GM18873 (cell line): ENCODE data around the gene COL8A1.

ENCODE experiments used
- ATAC-seq: cut with Tn5 transposase; IDR thresholded peaks from one replicate; pipeline ENCODE4 v1.9.1; 2021; ENCODE audit warnings: mild to moderate bottlenecking, moderate library complexity, moderate number of reproducible peaks; ENCODE audit not compliant: unreplicated experiment, low FRiP score

COL8A1 gene

GRCh38 chr3:99637368-99638111 is 854 bp upstream of the COL8A1 start:
- ATAC-seq = no peak

- ATAC-seq = no peak
Measured at GRCh38 chr3:99639579-99639978, 1.2 kb downstream of the COL8A1 start.

- ATAC-seq = no peak
Measured at GRCh38 chr3:99640214-99640851, 1.9 kb downstream of the COL8A1 start.

GRCh38 chr3:99641480-99641879 is 3.1 kb downstream of the COL8A1 start:
- ATAC-seq = no peak

- ATAC-seq = no peak
Measured at GRCh38 chr3:99641982-99642381, 3.6 kb downstream of the COL8A1 start.

GRCh38 chr3:99644017-99644416 is 5.6 kb downstream of the COL8A1 start:
- ATAC-seq = no peak

GRCh38 chr3:99644746-99645145 is 6.4 kb downstream of the COL8A1 start:
- ATAC-seq = no peak

- no peak for ATAC-seq
Measured at GRCh38 chr3:99645277-99646106, 7.1 kb downstream of the COL8A1 start.

GRCh38 chr3:99646107-99646435 is 7.7 kb downstream of the COL8A1 start:
- ATAC-seq = no peak

- no peak for ATAC-seq
Measured at GRCh38 chr3:99647081-99647480, 8.7 kb downstream of the COL8A1 start.

GRCh38 chr3:99648101-99648500 is 9.7 kb downstream of the COL8A1 start:
- ATAC-seq = no peak

- ATAC-seq = no peak
Measured at GRCh38 chr3:99648516-99648915, 10.1 kb downstream of the COL8A1 start.

GRCh38 chr3:99651531-99651930 is 13.1 kb downstream of the COL8A1 start:
- no peak for ATAC-seq

- ATAC-seq = no peak
Measured at GRCh38 chr3:99656624-99657023, 18.2 kb downstream of the COL8A1 start.

GRCh38 chr3:99658274-99658673 is 19.9 kb downstream of the COL8A1 start:
- no peak for ATAC-seq

- no peak for ATAC-seq
Measured at GRCh38 chr3:99659032-99659431, 20.6 kb downstream of the COL8A1 start.

GRCh38 chr3:99659951-99660350 is 21.6 kb downstream of the COL8A1 start:
- ATAC-seq = no peak

- no peak for ATAC-seq
Measured at GRCh38 chr3:99662838-99663570, 24.6 kb downstream of the COL8A1 start.

GRCh38 chr3:99663977-99664376 is 25.6 kb downstream of the COL8A1 start:
- no peak for ATAC-seq

GRCh38 chr3:99665017-99665416 is 26.6 kb downstream of the COL8A1 start:
- ATAC-seq = no peak

- no peak for ATAC-seq
Measured at GRCh38 chr3:99666201-99666600, 27.8 kb downstream of the COL8A1 start.
